ENCODE results near the gene PRRC2A. TPM values are rescaled to one million over a fixed set of nuclear protein-coding genes. Genes with fewer than 3 reads are reported as not detected.

The PRRC2A gene
- total and polyA plus RNA-seq, 10 donors, result 84.1 to 198 (median 155) TPM

DNA sequence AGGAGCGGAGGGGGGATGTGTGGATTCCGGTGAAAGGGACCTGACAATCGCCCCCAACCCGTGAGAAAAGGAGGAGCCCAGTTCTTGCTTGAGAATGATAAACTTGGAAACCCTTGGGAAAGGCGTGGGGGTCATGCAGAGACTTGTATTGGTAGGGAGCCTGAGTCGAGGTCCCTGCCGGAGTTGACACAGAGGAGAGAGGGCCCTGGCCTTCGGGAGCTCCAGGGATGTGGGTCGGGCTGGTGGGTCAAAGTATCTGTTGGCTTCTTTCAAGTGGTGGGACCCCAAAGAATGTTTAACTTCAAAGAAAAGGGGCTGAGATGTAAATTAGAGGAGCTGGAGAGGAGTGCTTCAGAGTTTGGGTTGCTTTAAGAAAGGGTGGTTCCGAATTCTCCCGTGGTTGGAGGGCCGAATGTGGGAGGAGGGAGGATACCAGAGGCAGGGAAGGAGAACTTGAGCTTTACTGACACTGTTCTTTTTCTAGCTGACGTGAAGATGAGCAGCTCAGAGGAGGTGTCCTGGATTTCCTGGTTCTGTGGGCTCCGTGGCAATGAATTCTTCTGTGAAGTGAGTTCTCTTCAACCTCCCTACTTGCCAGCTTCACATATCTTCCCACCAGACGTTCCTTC, 45.9 kb downstream of the PRRC2A start:
- Histone ChIP-seq H3K36me3 (peaks cover 0 to 75% (median 60%) of the 10 kb centered on the region in 6 donors), H3K27me3 (replicated peaks in 1 of 7) (no peaks in the 10 kb centered on the region), H3K4me3 (peak overlapping the region; percentile 75 to 85 (median 78)), H3K9me3 (no peaks in the 10 kb centered on the region), H3K4me1 (peaks cover 25 to 69% (median 55%) of the 10 kb centered on the region in 6 donors), H3K27ac (peak overlapping the region; percentile 96 to 99 (median 98))
- intact Hi-C loops (cut with DNase I; ENCODE audit: low total_unique reads), result no loop called here
- DNase-seq, result peak; percentile 81
- 4 to 8% (median 6%) methylated on average over 15 of the region's 15 CpGs for WGBS, 5 donors
- TF ChIP-seq POLR2A (IDR thresholded peaks at IDR 0.05) (no peak), POLR2AphosphoS5 (IDR thresholded peaks at IDR 0.05) (no peak)
- TF ChIP-seq, protein P1, sequence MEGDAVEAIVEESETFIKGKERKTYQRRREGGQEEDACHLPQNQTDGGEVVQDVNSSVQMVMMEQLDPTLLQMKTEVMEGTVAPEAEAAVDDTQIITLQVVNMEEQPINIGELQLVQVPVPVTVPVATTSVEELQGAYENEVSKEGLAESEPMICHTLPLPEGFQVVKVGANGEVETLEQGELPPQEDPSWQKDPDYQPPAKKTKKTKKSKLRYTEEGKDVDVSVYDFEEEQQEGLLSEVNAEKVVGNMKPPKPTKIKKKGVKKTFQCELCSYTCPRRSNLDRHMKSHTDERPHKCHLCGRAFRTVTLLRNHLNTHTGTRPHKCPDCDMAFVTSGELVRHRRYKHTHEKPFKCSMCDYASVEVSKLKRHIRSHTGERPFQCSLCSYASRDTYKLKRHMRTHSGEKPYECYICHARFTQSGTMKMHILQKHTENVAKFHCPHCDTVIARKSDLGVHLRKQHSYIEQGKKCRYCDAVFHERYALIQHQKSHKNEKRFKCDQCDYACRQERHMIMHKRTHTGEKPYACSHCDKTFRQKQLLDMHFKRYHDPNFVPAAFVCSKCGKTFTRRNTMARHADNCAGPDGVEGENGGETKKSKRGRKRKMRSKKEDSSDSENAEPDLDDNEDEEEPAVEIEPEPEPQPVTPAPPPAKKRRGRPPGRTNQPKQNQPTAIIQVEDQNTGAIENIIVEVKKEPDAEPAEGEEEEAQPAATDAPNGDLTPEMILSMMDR (IDR thresholded peaks at IDR 0.05 in 8 of 11, conservative IDR thresholded peaks at IDR 0.05 in 3 of 11), result no peak

DNA sequence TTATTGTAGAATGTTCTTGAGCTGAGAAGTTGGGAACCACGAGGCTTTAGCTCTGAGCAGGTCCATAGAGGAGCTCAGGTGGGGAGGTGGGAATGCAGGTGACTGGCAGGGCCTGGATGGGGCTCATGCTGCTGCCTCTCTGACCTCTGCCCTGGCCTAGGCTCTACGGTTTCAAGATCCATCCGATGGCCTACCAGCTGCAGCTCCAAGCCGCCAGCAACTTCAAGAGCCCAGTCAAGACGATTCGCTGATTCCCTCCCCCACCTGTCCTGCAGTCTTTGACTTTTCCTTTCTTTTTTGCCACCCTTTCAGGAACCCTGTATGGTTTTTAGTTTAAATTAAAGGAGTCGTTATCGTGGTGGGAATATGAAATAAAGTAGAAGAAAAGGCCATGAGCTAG, 49.2 kb downstream of the PRRC2A start, which contains the start of gene LY6G5B:
TSS of gene LY6G5B (plus strand) at position 301 of the 400 bp plus-strand sequence. CDS start 975 bp downstream, outside the sequence.
- Histone ChIP-seq H3K9me3 (no peaks in the 10 kb centered on the region), H3K27me3 (replicated peaks in 1 of 7) (no peaks in the 10 kb centered on the region), H3K4me1 (peaks cover 8 to 37% (median 25%) of the 10 kb centered on the region in 6 donors), H3K36me3 (peaks cover 0 to 80% (median 68%) of the 10 kb centered on the region in 6 donors), H3K4me3 (no peak within 1 kb of the TSS), H3K27ac (no peak within 1 kb of the TSS)
- WGBS, 5 donors, result 83 to 94% (median 87%) methylated on average over 8 of the region's 8 CpGs
- TF ChIP-seq, protein P1 (IDR thresholded peaks at IDR 0.05 in 8 of 11, conservative IDR thresholded peaks at IDR 0.05 in 3 of 11), result no peak
- DNase-seq, result no peak
- intact Hi-C loops (cut with DNase I; ENCODE audit: low total_unique reads), result no loop called here

DNA sequence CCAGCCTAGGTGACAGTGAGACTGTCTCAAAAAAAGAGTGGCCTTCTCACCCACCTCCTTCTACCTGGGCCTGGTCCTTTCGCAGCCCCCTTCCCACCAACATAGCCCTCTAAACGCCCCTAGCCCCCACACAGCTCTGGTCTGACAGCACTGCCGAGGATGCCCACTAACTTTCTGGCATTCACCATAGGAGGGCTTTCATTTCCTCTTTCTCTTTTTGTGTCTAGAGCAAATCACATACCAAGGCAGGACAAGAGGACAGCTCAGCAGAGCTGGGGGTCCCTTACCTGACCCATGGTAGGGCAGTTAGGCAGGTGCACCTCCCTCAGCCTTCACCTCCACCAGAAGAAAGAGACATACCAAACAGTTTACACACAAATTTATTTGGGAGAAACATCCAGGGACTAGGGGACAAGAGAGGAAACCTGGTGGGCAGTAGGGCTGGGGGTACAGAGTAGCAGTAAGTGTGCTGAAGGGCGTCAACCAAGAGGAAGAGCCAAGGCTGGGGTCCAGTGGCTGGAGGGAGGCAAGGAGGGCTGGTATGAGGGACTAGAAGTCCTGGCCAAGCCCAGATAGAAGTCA, 55.9 kb downstream of the PRRC2A start:
- WGBS, 5 donors, result 69 to 78% (median 70%) methylated on average over 4 of the region's 4 CpGs
- intact Hi-C loops (cut with DNase I; ENCODE audit: low total_unique reads), result no loop called here
- Histone ChIP-seq H3K4me3 (no peak overlapping the region), H3K9me3 (no peaks in the 10 kb centered on the region), H3K4me1 (peaks cover 7 to 26% (median 15%) of the 10 kb centered on the region in 6 donors), H3K36me3 (peaks cover 0 to 41% (median 23%) of the 10 kb centered on the region in 6 donors), H3K27ac (peak overlapping the region in 1 of 8 donors; percentile 27), H3K27me3 (replicated peaks in 1 of 7) (no peaks in the 10 kb centered on the region)
- TF ChIP-seq POLR2AphosphoS5 (IDR thresholded peaks at IDR 0.05) (no peak), POLR2A (IDR thresholded peaks at IDR 0.05) (no peak)
- TF ChIP-seq, protein P1 (IDR thresholded peaks at IDR 0.05 in 8 of 11, conservative IDR thresholded peaks at IDR 0.05 in 3 of 11), result no peak
- no peak for DNase-seq

DNA sequence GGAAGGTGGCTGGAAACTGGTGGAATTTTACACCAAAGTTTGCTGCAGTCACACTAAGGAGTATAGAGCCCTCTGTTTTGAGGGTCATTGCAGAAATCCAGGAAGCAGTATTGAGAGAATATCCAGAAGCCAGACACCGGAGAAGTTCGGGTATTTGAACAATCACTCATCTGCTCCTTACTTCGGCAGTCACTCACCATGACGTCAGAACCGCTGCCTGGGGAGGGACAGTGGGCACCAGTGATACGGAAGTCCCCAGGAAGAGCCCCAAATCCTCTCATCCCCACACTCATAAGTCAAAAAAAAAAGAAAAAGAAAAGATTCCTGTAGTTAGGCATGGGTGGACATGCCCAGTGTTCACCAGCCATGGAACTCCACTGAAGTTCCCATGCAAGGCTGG, 56.4 kb downstream of the PRRC2A start:
- no peak for DNase-seq
- 71 to 87% (median 81%) methylated on average over 6 of the region's 6 CpGs for WGBS, 5 donors
- Histone ChIP-seq H3K27me3 (replicated peaks in 1 of 7) (no peaks in the 10 kb centered on the region), H3K9me3 (no peaks in the 10 kb centered on the region), H3K4me1 (peaks cover 7 to 31% (median 20%) of the 10 kb centered on the region in 6 donors), H3K27ac (no peak overlapping the region), H3K4me3 (no peak overlapping the region), H3K36me3 (peaks cover 0 to 37% (median 18%) of the 10 kb centered on the region in 6 donors)
- intact Hi-C loops (cut with DNase I; ENCODE audit: low total_unique reads), result no loop called here
- TF ChIP-seq POLR2A (IDR thresholded peaks at IDR 0.05), result no peak
- no peak for TF ChIP-seq POLR2AphosphoS5 (IDR thresholded peaks at IDR 0.05)
- TF ChIP-seq, protein P1 (IDR thresholded peaks at IDR 0.05 in 8 of 11, conservative IDR thresholded peaks at IDR 0.05 in 3 of 11), result no peak
